ENCODE data around the gene BFSP1. TPM values are rescaled to one million over a fixed set of nuclear protein-coding genes. Genes with fewer than 3 reads are reported as not detected.

The BFSP1 gene
- polyA plus RNA-seq, 4 donors, result 3.1 to 4.9 (median 3.8) TPM

GRCh38 chr20:17469246-17470030 is 61.7 kb downstream of the BFSP1 start:
- no peak for DNase-seq (ENCODE audit: low read depth in 4 of 4, low spot score in 3 of 4)

GRCh38 chr20:17468073-17468840 is 62.9 kb downstream of the BFSP1 start:
- DNase-seq (ENCODE audit: low read depth in 4 of 4, low spot score in 3 of 4), result no peak

- no peak for DNase-seq (ENCODE audit: low read depth in 4 of 4, low spot score in 3 of 4)
These were observed 64.0 kb downstream of the BFSP1 start for GRCh38 chr20:17467120-17467655.

GRCh38 chr20:17466641-17467040 is 64.5 kb downstream of the BFSP1 start:
- DNase-seq (ENCODE audit: low read depth in 4 of 4, low spot score in 3 of 4), result no peak

- no peak for DNase-seq (ENCODE audit: low read depth in 4 of 4, low spot score in 3 of 4)
These were observed 65.9 kb downstream of the BFSP1 start for GRCh38 chr20:17465236-17465635.

- no peak for DNase-seq (ENCODE audit: low read depth in 4 of 4, low spot score in 3 of 4)
These were observed 67.5 kb downstream of the BFSP1 start for GRCh38 chr20:17463711-17464110.

- no peak for DNase-seq (ENCODE audit: low read depth in 4 of 4, low spot score in 3 of 4)
These were observed 69.2 kb downstream of the BFSP1 start for GRCh38 chr20:17461941-17462340.

- DNase-seq (ENCODE audit: low read depth in 4 of 4, low spot score in 3 of 4), result no peak
These were observed 71.1 kb downstream of the BFSP1 start for GRCh38 chr20:17460119-17460518.

- DNase-seq (ENCODE audit: low read depth in 4 of 4, low spot score in 3 of 4), result no peak
These were observed 73.5 kb downstream of the BFSP1 start for GRCh38 chr20:17457588-17458190.

GRCh38 chr20:17457079-17457478 is 74.1 kb downstream of the BFSP1 start:
- DNase-seq (ENCODE audit: low read depth in 4 of 4, low spot score in 3 of 4), result no peak

- DNase-seq (ENCODE audit: low read depth in 4 of 4, low spot score in 3 of 4), result no peak
These were observed 74.9 kb downstream of the BFSP1 start for GRCh38 chr20:17456279-17456678.

GRCh38 chr20:17453592-17453991 is 77.6 kb downstream of the BFSP1 start:
- no peak for DNase-seq (ENCODE audit: low read depth in 4 of 4, low spot score in 3 of 4)

- DNase-seq (ENCODE audit: low read depth in 4 of 4, low spot score in 3 of 4), result no peak
These were observed 78.7 kb downstream of the BFSP1 start for GRCh38 chr20:17452441-17452840.

GRCh38 chr20:17449031-17449430 is 82.1 kb downstream of the BFSP1 start:
- no peak for DNase-seq (ENCODE audit: low read depth in 4 of 4, low spot score in 3 of 4)

GRCh38 chr20:17448071-17448470 is 83.1 kb downstream of the BFSP1 start:
- DNase-seq (ENCODE audit: low read depth in 4 of 4, low spot score in 3 of 4), result no peak

- no peak for DNase-seq (ENCODE audit: low read depth in 4 of 4, low spot score in 3 of 4)
These were observed 85.0 kb downstream of the BFSP1 start for GRCh38 chr20:17446171-17446570.

GRCh38 chr20:17445543-17445942 is 85.6 kb downstream of the BFSP1 start:
- no peak for DNase-seq (ENCODE audit: low read depth in 4 of 4, low spot score in 3 of 4)

- DNase-seq (ENCODE audit: low read depth in 4 of 4, low spot score in 3 of 4), result no peak
These were observed 87.1 kb downstream of the BFSP1 start for GRCh38 chr20:17444091-17444490.

Measured in left renal pelvis (tissue), 4 donors.